Measurements from ENCODE around the gene HOXC12. TPM values are rescaled to one million over a fixed set of nuclear protein-coding genes. Genes with fewer than 3 reads are reported as not detected.

Gene HOXC12
- total and polyA plus RNA-seq, 2 donors (not counting 1 experiment from before 2014, with no cell fraction given) = not detected

- Histone ChIP-seq H3K4me1 (ENCODE audit: control insufficient read depth in 2 of 2, insufficient read depth in 2 of 2, low read length in 2 of 2) (peaks cover 6 to 24% of the 10 kb centered on the region in 2 donors), H3K36me3 (replicated peaks in 1 of 2; ENCODE audit: control extremely low read depth in 1 of 2, control insufficient read depth in 1 of 2, extremely low read depth in 1 of 2, insufficient read depth in 2 of 2, low read length in 1 of 2) (no peaks in the 10 kb centered on the region), H3K27ac (ENCODE audit: low read length in 2 of 2) (no peak overlapping the region), H3K27me3 (replicated peaks in 1 of 4; ENCODE audit: control extremely low read depth in 1 of 4, control insufficient read depth in 3 of 4, insufficient read depth in 4 of 4, low read length in 3 of 4) (peaks cover 0 to 95% (median 75%) of the 10 kb centered on the region in 4 experiments), H2AFZ (ENCODE audit: insufficient read depth, low read depth, low read length, poor library complexity, severe bottlenecking) (no peak overlapping the region), H3K9me3 (ENCODE audit: control extremely low read depth in 1 of 3, control insufficient read depth in 2 of 3, insufficient read depth in 1 of 3, low read length in 2 of 3) (peaks cover 0 to 48% (median 1%) of the 10 kb centered on the region in 3 donors), H3K4me2 (replicated peaks; ENCODE audit: low read depth, low read length, poor library complexity, severe bottlenecking) (no peak overlapping the region), H3K9ac (ENCODE audit: low read length) (no peak overlapping the region), H3K79me2 (ENCODE audit: control insufficient read depth, insufficient read depth, low read length) (no peaks in the 10 kb centered on the region), H4K20me1 (ENCODE audit: control insufficient read depth, insufficient read depth, low read length, poor library complexity, severe bottlenecking) (no peaks in the 10 kb centered on the region), H3K4me3 (ENCODE audit: control extremely low read depth in 1 of 5, extremely low read depth in 1 of 5, insufficient read depth in 1 of 5, low read depth in 2 of 5, low read length in 4 of 5) (no peak overlapping the region)
- H3K27ac Mint-ChIP-seq = no peak overlapping the region
- DNase-seq (no peak), ATAC-seq (ENCODE audit: low read depth) (no peak)
- peaks cover 10% of the 10 kb centered on the region for H3K4me1 Mint-ChIP-seq
- H3K9me3 Mint-ChIP-seq (ENCODE audit: insufficient read depth) = no peaks in the 10 kb centered on the region
- ChIA-PET POLR2A (interaction anchor here (0.7 kb wide), 1 partner anchor 455 kb away, joined by 3 read pairs; no protein-coding TSS in a partner anchor), CTCF (no interaction called here)
- TF ChIP-seq, protein P1, sequence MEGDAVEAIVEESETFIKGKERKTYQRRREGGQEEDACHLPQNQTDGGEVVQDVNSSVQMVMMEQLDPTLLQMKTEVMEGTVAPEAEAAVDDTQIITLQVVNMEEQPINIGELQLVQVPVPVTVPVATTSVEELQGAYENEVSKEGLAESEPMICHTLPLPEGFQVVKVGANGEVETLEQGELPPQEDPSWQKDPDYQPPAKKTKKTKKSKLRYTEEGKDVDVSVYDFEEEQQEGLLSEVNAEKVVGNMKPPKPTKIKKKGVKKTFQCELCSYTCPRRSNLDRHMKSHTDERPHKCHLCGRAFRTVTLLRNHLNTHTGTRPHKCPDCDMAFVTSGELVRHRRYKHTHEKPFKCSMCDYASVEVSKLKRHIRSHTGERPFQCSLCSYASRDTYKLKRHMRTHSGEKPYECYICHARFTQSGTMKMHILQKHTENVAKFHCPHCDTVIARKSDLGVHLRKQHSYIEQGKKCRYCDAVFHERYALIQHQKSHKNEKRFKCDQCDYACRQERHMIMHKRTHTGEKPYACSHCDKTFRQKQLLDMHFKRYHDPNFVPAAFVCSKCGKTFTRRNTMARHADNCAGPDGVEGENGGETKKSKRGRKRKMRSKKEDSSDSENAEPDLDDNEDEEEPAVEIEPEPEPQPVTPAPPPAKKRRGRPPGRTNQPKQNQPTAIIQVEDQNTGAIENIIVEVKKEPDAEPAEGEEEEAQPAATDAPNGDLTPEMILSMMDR (IDR thresholded peaks at IDR 0.05) = no peak
- no peak for TF ChIP-seq EZH2 (IDR thresholded peaks at IDR 0.05; ENCODE audit: borderline replicate concordance, insufficient read depth, low read depth, low read length, poor library complexity, severe bottlenecking)
- WGBS (ENCODE audit: insufficient coverage) = no CpG with 5 or more reads among the region's 4 CpGs
- intact Hi-C loops (cut with micrococcal nuclease) = no loop called here
- no peak overlapping the region for H3K4me3 Mint-ChIP-seq
- peaks cover 93% of the 10 kb centered on the region for H3K27me3 Mint-ChIP-seq
Measured at GRCh38 chr12:53932915-53933314, 21.8 kb upstream of the HOXC12 start.

- H4K20me1 ChIP-seq (ENCODE audit: control insufficient read depth, insufficient read depth, low read length, poor library complexity, severe bottlenecking) = no peaks in the 10 kb centered on the region
- no peak overlapping the region for H3K9ac ChIP-seq (ENCODE audit: low read length)
- H3K9me3 Mint-ChIP-seq (ENCODE audit: insufficient read depth) = no peaks in the 10 kb centered on the region
- H3K4me1 ChIP-seq (ENCODE audit: control insufficient read depth in 2 of 2, insufficient read depth in 2 of 2, low read length in 2 of 2) = peaks cover 10 to 30% of the 10 kb centered on the region in 2 donors
- intact Hi-C loops (cut with micrococcal nuclease) = no loop called here
- peaks cover 76% of the 10 kb centered on the region for H3K27me3 Mint-ChIP-seq
- no peak overlapping the region for H3K4me3 ChIP-seq (ENCODE audit: control extremely low read depth in 1 of 5, extremely low read depth in 1 of 5, insufficient read depth in 1 of 5, low read depth in 2 of 5, low read length in 4 of 5)
- H3K27me3 ChIP-seq (replicated peaks in 1 of 4; ENCODE audit: control extremely low read depth in 1 of 4, control insufficient read depth in 3 of 4, insufficient read depth in 4 of 4, low read length in 3 of 4) = peaks cover 0 to 94% (median 68%) of the 10 kb centered on the region in 4 experiments
- no peaks in the 10 kb centered on the region for H3K36me3 ChIP-seq (replicated peaks in 1 of 2; ENCODE audit: control extremely low read depth in 1 of 2, control insufficient read depth in 1 of 2, extremely low read depth in 1 of 2, insufficient read depth in 2 of 2, low read length in 1 of 2)
- TF ChIP-seq, protein P1 (IDR thresholded peaks at IDR 0.05) = no peak
- TF ChIP-seq EZH2 (IDR thresholded peaks at IDR 0.05; ENCODE audit: borderline replicate concordance, insufficient read depth, low read depth, low read length, poor library complexity, severe bottlenecking) = no peak
- H3K27ac ChIP-seq (ENCODE audit: low read length in 2 of 2) = no peak overlapping the region
- H3K27ac Mint-ChIP-seq = no peak overlapping the region
- H3K4me3 Mint-ChIP-seq = peak overlapping the region; percentile 10
- no peak overlapping the region for H2AFZ ChIP-seq (ENCODE audit: insufficient read depth, low read depth, low read length, poor library complexity, severe bottlenecking)
- H3K9me3 ChIP-seq (ENCODE audit: control extremely low read depth in 1 of 3, control insufficient read depth in 2 of 3, insufficient read depth in 1 of 3, low read length in 2 of 3) = peaks cover 0 to 59% (median 2%) of the 10 kb centered on the region in 3 donors
- H3K4me2 ChIP-seq (replicated peaks; ENCODE audit: low read depth, low read length, poor library complexity, severe bottlenecking) = peak overlapping the region; percentile 45
- no peak for ATAC-seq (ENCODE audit: low read depth)
- WGBS (ENCODE audit: insufficient coverage) = 8% methylated on average over 32 of the region's 49 CpGs
- CTCF ChIA-PET = no interaction called here
- peak; percentile 51 for DNase-seq
- POLR2A ChIA-PET = no interaction called here
- H3K4me1 Mint-ChIP-seq = peaks cover 10% of the 10 kb centered on the region
- H3K79me2 ChIP-seq (ENCODE audit: control insufficient read depth, insufficient read depth, low read length) = no peaks in the 10 kb centered on the region
Measured at GRCh38 chr12:53935383-53936341, 19.0 kb upstream of the HOXC12 start.
